Endodermal cell (in vitro differentiated cells): Measurements from ENCODE around the gene LRRK1. TPM values are rescaled to one million over a fixed set of nuclear protein-coding genes. Genes with fewer than 3 reads are reported as not detected.
A peak's percentile ranks its signal among the peaks of the same experiment; 100 is the strongest.

Source experiments
- DNase-seq: peaks from one replicate; pipeline ENCODE4 v3.0.0-alpha.2; 2017
- H3K27ac ChIP-seq: 2 replicates; pipeline ENCODE4 v1.5.1; 2013; ENCODE audit warnings: mild to moderate bottlenecking, low read depth, low read length, moderate library complexity
- H3K27me3 ChIP-seq: 2 replicates; pipeline ENCODE4 v1.6.1; 2013; ENCODE audit warnings: mild to moderate bottlenecking, low read length, moderate library complexity; ENCODE audit not compliant: insufficient read depth, control insufficient read depth, poor library complexity, severe bottlenecking
- H3K36me3 ChIP-seq: 2 replicates; pipeline ENCODE4 v1.7.0; 2013; ENCODE audit warnings: mild to moderate bottlenecking, low read length, moderate library complexity; ENCODE audit not compliant: control insufficient read depth, insufficient read depth
- H3K4me1 ChIP-seq: one replicate; pipeline ENCODE4 v1.7.0; 2013; ENCODE audit warnings: low read length; ENCODE audit not compliant: control insufficient read depth, insufficient read depth
- H3K4me3 ChIP-seq: 2 replicates; pipeline ENCODE4 v1.5.1; 2013; ENCODE audit warnings: mild to moderate bottlenecking, low read length, moderate library complexity
- H3K9ac ChIP-seq: 2 replicates; pipeline ENCODE4 v1.6.1; 2013; ENCODE audit warnings: mild to moderate bottlenecking, low read length, moderate library complexity; ENCODE audit not compliant: poor library complexity, severe bottlenecking; ENCODE audit errors: extremely low read depth
- H3K9me3 ChIP-seq: 2 replicates; pipeline ENCODE4 v1.6.1; 2013; ENCODE audit warnings: mild to moderate bottlenecking, low read length, moderate library complexity; ENCODE audit not compliant: control insufficient read depth
- H3K27ac Mint-ChIP-seq: 2 replicates; pipeline ENCODE4 v1.8.0; 2020; ENCODE audit warnings: mixed read lengths
- H3K27me3 Mint-ChIP-seq: 2 replicates; pipeline ENCODE4 v1.8.0; 2021; ENCODE audit warnings: mild to moderate bottlenecking, mixed read lengths; ENCODE audit not compliant: insufficient read depth
- H3K36me3 Mint-ChIP-seq: 2 replicates; pipeline ENCODE4 v1.8.0; 2020; ENCODE audit warnings: low read depth, mixed read lengths
- H3K4me1 Mint-ChIP-seq: 2 replicates; pipeline ENCODE4 v1.8.0; 2020; ENCODE audit warnings: mixed read lengths
- H3K4me3 Mint-ChIP-seq: 2 replicates; pipeline ENCODE4 v1.8.0; 2020; ENCODE audit warnings: mild to moderate bottlenecking, moderate library complexity, mixed read lengths
- H3K9me3 Mint-ChIP-seq: 2 replicates; pipeline ENCODE4 v1.8.0; 2020; ENCODE audit warnings: mild to moderate bottlenecking, mixed read lengths
- CTCF ChIP-seq: fragments of 200-600 bp; sonication (generic); conservative IDR thresholded peaks from 2 replicates; pipeline ENCODE4 v1.5.0; 2021; ENCODE audit warnings: antibody characterized with exemption, mild to moderate bottlenecking
- WGBS, 2 experiments: methylation state at CpG; one replicate each; pipeline versions ENCODE4 v1.1.5 to v1.1.7; 2013; ENCODE audit warnings: missing lambda C conversion rate in 2 of 2, mixed read lengths in 1 of 2; ENCODE audit not compliant: insufficient coverage in 1 of 2, insufficient read length in 1 of 2; 5-methylcytosine and 5-hydroxymethylcytosine counted together
- total RNA-seq, 2 donors: library from RNA; stranded (reverse); fragmentation: NEBNext Ultra II Directional in 1 of 2; extraction: Animal tissue kit (Norgen Biotek cat#: 25700) in 1 of 2; gene quantifications; 2 replicates in 1 of 2; 3 replicates in 1 of 2; pipeline ENCODE4 v1.2.1, GENCODE V29; 2021

LRRK1 gene
- total RNA-seq, 2 donors from 2014 or later = 2.7 to 5.1 TPM

GRCh38 chr15:100902436-100903167 lies 16.6 kb upstream of the LRRK1 start:
- 90 to 92% methylated on average over 18 to 22 of the region's 22 CpGs for WGBS, 2 experiments
- H3K4me1 Mint-ChIP-seq = peaks cover 13% of the 10 kb centered on the region
- no peak overlapping the region for H3K9ac ChIP-seq

GRCh38 chr15:100903168-100903554 lies 16.0 kb upstream of the LRRK1 start:
- H3K27me3 ChIP-seq = no peaks in the 10 kb centered on the region
- no peak overlapping the region for H3K27ac Mint-ChIP-seq
- TF ChIP-seq CTCF = no peak
- no peak overlapping the region for H3K4me3 ChIP-seq
- H3K4me1 Mint-ChIP-seq = peaks cover 12% of the 10 kb centered on the region
- H3K4me1 ChIP-seq = peaks cover 10% of the 10 kb centered on the region
- no peaks in the 10 kb centered on the region for H3K9me3 ChIP-seq
- peaks cover 2% of the 10 kb centered on the region for H3K9me3 Mint-ChIP-seq
- peaks cover 26% of the 10 kb centered on the region for H3K36me3 ChIP-seq
- H3K27me3 Mint-ChIP-seq = no peaks in the 10 kb centered on the region
- H3K9ac ChIP-seq = no peak overlapping the region
- peaks cover 16% of the 10 kb centered on the region for H3K36me3 Mint-ChIP-seq
- no peak overlapping the region for H3K4me3 Mint-ChIP-seq
- peak; percentile 10 for DNase-seq
- 93 to 100% methylated on average over 3 of the region's 3 CpGs for WGBS, 2 experiments
- H3K27ac ChIP-seq = no peak overlapping the region

More at GRCh38 chr15:100902436-100903167, 16.6 kb upstream of the LRRK1 start:
- Histone ChIP-seq H3K27ac (no peak overlapping the region), H3K9me3 (no peaks in the 10 kb centered on the region), H3K27me3 (no peaks in the 10 kb centered on the region), H3K36me3 (peaks cover 26% of the 10 kb centered on the region), H3K4me1 (peaks cover 16% of the 10 kb centered on the region), H3K4me3 (no peak overlapping the region)
- no peak for TF ChIP-seq CTCF
- H3K4me3 Mint-ChIP-seq = no peak overlapping the region
- H3K27ac Mint-ChIP-seq = no peak overlapping the region
- H3K9me3 Mint-ChIP-seq = peaks cover 2% of the 10 kb centered on the region
- H3K27me3 Mint-ChIP-seq = no peaks in the 10 kb centered on the region
- DNase-seq = peak; percentile 28
- peaks cover 16% of the 10 kb centered on the region for H3K36me3 Mint-ChIP-seq

GRCh38 chr15:100905850-100906249 lies 13.3 kb upstream of the LRRK1 start:
- WGBS, 2 experiments = 91 to 98% methylated on average over 6 to 8 of the region's 8 CpGs
- peak; percentile 52 for DNase-seq

More at GRCh38 chr15:100905850-100906249, 13.3 kb upstream of the LRRK1 start:
- Histone ChIP-seq H3K4me3 (no peak overlapping the region), H3K9me3 (no peaks in the 10 kb centered on the region), H3K4me1 (no peaks in the 10 kb centered on the region), H3K36me3 (peaks cover 31% of the 10 kb centered on the region), H3K27me3 (no peaks in the 10 kb centered on the region), H3K9ac (no peak overlapping the region), H3K27ac (no peak overlapping the region)
- Mint-ChIP-seq H3K9me3 (no peaks in the 10 kb centered on the region), H3K4me3 (no peak overlapping the region), H3K27ac (peak overlapping the region; percentile 18), H3K36me3 (peaks cover 18% of the 10 kb centered on the region), H3K4me1 (no peaks in the 10 kb centered on the region), H3K27me3 (no peaks in the 10 kb centered on the region)
- TF ChIP-seq CTCF = peak; percentile 55
